ENCODE data around the gene DDX59. TPM values are rescaled to one million over a fixed set of nuclear protein-coding genes. Genes with fewer than 3 reads are reported as not detected.
A peak's percentile ranks its signal among the peaks of the same experiment; 100 is the strongest.

Gene DDX59
- total and polyA plus RNA-seq, 7 experiments from 2014 or later = 15.0 to 41.3 (median 26.1) TPM

DNA sequence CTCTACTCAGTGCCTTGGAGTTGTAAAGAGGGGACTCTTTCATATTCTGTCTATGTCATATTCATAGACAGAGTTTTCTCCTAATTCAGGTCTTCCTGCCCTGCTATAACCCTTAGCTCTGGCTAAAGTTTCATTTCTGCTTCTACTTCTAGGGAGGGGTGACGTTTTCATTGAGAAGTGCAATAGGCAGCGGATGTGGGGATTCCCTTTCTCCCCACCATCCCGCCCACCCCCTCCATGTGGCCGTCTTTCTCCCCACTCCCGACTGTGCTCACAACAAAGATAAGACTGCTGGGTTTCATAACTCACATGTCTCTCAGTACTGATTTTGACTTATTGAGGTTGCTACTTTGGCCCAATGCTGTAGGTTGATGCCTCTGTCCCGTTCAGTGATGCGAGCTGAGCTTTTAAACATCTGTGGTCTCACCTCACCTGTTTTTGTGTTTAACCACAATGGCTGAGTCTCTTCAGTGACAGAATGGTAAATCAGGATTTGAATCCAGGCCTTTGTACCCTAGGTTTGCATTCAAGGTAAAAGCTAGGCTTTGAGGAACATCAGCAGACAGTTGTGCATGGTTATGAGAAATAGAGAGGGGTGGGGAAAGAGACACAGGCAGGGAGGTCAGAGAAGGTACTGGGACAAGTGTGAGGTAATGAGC is 41.4 kb downstream of the DDX59 start:
- DNase-seq (no peak), ATAC-seq (peak; percentile 84)
- H3K36me3 ChIP-seq (ENCODE audit: control insufficient read depth in 2 of 3, insufficient read depth in 3 of 3, low read length in 3 of 3) = no peaks in the 10 kb centered on the region
- H3K9me3 ChIP-seq (ENCODE audit: control insufficient read depth in 2 of 3, low read length in 3 of 3) = no peaks in the 10 kb centered on the region
- no peak overlapping the region for H3K4me3 ChIP-seq (ENCODE audit: low read length)
- H3K27me3 ChIP-seq (ENCODE audit: control insufficient read depth in 2 of 2, insufficient read depth in 2 of 2, low read length in 2 of 2) = no peaks in the 10 kb centered on the region
- Mint-ChIP-seq H3K27ac (peak overlapping the region in 4 of 9 donors; percentile 9 to 71 (median 44)), H3K4me3 (peak overlapping the region in 2 of 10 donors; percentile 14 to 49), H3K9me3 (no peaks in the 10 kb centered on the region), H3K27me3 (no peaks in the 10 kb centered on the region), H3K36me3 (peaks cover 0 to 4% (median 0%) of the 10 kb centered on the region in 5 donors), H3K4me1 (peaks cover 0 to 37% (median 10%) of the 10 kb centered on the region in 7 donors)
- H3K27ac ChIP-seq (ENCODE audit: low read depth, low read length) = no peak overlapping the region
- POLR2A ChIA-PET = no interaction called here
- intact Hi-C loops (cut with micrococcal nuclease) = no loop called here
- CTCF ChIA-PET = interaction anchor here (0.8 kb wide), 1 partner anchor 388 kb away, joined by 3 read pairs; no protein-coding TSS in a partner anchor
- H3K4me1 ChIP-seq (ENCODE audit: control insufficient read depth in 2 of 2, insufficient read depth in 2 of 2, low read length in 2 of 2) = peaks cover 0 to 9% of the 10 kb centered on the region in 2 donors

- Histone ChIP-seq H3K4me1 (ENCODE audit: control insufficient read depth in 2 of 2, insufficient read depth in 2 of 2, low read length in 2 of 2) (peaks cover 0 to 9% of the 10 kb centered on the region in 2 donors), H3K36me3 (ENCODE audit: control insufficient read depth in 2 of 3, insufficient read depth in 3 of 3, low read length in 3 of 3) (no peaks in the 10 kb centered on the region), H3K27me3 (ENCODE audit: control insufficient read depth in 2 of 2, insufficient read depth in 2 of 2, low read length in 2 of 2) (no peaks in the 10 kb centered on the region), H3K27ac (ENCODE audit: low read depth, low read length) (no peak overlapping the region), H3K4me3 (ENCODE audit: low read length) (no peak overlapping the region), H3K9me3 (ENCODE audit: control insufficient read depth in 2 of 3, low read length in 3 of 3) (no peaks in the 10 kb centered on the region)
- Mint-ChIP-seq H3K4me3 (peak overlapping the region in 1 of 10 donors; percentile 49), H3K9me3 (no peaks in the 10 kb centered on the region), H3K36me3 (peaks cover 0 to 4% (median 0%) of the 10 kb centered on the region in 5 donors), H3K27ac (peak overlapping the region in 4 of 9 donors; percentile 9 to 71 (median 44)), H3K27me3 (no peaks in the 10 kb centered on the region), H3K4me1 (peaks cover 0 to 42% (median 10%) of the 10 kb centered on the region in 7 donors)
- DNase-seq (no peak), ATAC-seq (peak; percentile 62)
- intact Hi-C loops (cut with micrococcal nuclease) = no loop called here
- CTCF ChIA-PET = no interaction called here
- POLR2A ChIA-PET = interaction anchor here (0.7 kb wide), 1 partner anchor 174 kb away, joined by 3 read pairs; no protein-coding TSS in a partner anchor
These were observed 42.0 kb downstream of the DDX59 start for GRCh38 chr1:200627575-200628222.

GRCh38 chr1:200626853-200627534 is 42.7 kb downstream of the DDX59 start:
- CTCF ChIA-PET = no interaction called here
- intact Hi-C loops (cut with micrococcal nuclease) = no loop called here
- Histone ChIP-seq H3K27me3 (ENCODE audit: control insufficient read depth in 2 of 2, insufficient read depth in 2 of 2, low read length in 2 of 2) (no peaks in the 10 kb centered on the region), H3K36me3 (ENCODE audit: control insufficient read depth in 2 of 3, insufficient read depth in 3 of 3, low read length in 3 of 3) (no peaks in the 10 kb centered on the region), H3K4me1 (ENCODE audit: control insufficient read depth in 2 of 2, insufficient read depth in 2 of 2, low read length in 2 of 2) (peaks cover 0 to 9% of the 10 kb centered on the region in 2 donors), H3K4me3 (ENCODE audit: low read length) (no peak overlapping the region), H3K9me3 (ENCODE audit: control insufficient read depth in 2 of 3, low read length in 3 of 3) (no peaks in the 10 kb centered on the region), H3K27ac (ENCODE audit: low read depth, low read length) (no peak overlapping the region)
- no peak overlapping the region for H3K27ac Mint-ChIP-seq
- DNase-seq (no peak), ATAC-seq (no peak)
- POLR2A ChIA-PET = interaction anchor here (0.7 kb wide), 1 partner anchor 175 kb away, joined by 3 read pairs; no protein-coding TSS in a partner anchor
- H3K36me3 Mint-ChIP-seq = peaks cover 0 to 4% (median 0%) of the 10 kb centered on the region in 5 donors
- peak overlapping the region in 1 of 10 donors; percentile 0 for H3K4me3 Mint-ChIP-seq
- H3K9me3 Mint-ChIP-seq = no peaks in the 10 kb centered on the region
- H3K27me3 Mint-ChIP-seq = no peaks in the 10 kb centered on the region
- H3K4me1 Mint-ChIP-seq = peaks cover 0 to 42% (median 11%) of the 10 kb centered on the region in 7 donors

DNA sequence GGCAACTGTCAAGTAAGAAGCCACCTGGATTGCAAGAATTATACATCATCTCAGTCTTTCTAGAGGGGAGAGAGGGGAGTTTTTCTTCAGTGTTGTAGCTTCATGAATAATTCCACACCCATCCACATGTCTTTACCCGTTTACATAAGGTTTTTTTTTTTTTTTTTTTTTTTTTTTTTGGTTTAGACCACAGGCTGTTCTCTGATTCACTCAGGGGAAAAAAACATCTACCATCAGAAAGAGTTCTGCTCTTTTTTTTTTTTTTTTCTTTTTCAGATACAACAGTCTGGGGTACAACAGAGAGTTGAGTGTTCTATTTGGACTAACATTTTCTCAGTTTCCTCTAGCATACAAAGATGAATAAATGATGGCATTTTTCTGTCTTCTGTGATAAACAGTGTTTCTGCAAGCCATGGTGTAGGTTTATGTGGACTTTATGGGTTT is 44.3 kb downstream of the DDX59 start:
- H3K27ac ChIP-seq (ENCODE audit: low read depth, low read length) = no peak overlapping the region
- ChIA-PET CTCF (interaction anchor here (0.9 to 1.3 kb wide), 2 partner anchors 175 to 178 kb away, joined by 3 to 16 read pairs; no protein-coding TSS in a partner anchor), POLR2A (no interaction called here)
- H3K36me3 ChIP-seq (ENCODE audit: control insufficient read depth in 2 of 3, insufficient read depth in 3 of 3, low read length in 3 of 3) = no peaks in the 10 kb centered on the region
- no peak overlapping the region for H3K4me3 ChIP-seq (ENCODE audit: low read length)
- Mint-ChIP-seq H3K36me3 (peaks cover 0 to 4% (median 0%) of the 10 kb centered on the region in 5 donors), H3K4me3 (peak overlapping the region in 2 of 10 donors; percentile 3 to 10), H3K27ac (peak overlapping the region in 4 of 9 donors; percentile 33 to 78 (median 61)), H3K27me3 (no peaks in the 10 kb centered on the region), H3K4me1 (peaks cover 0 to 46% (median 13%) of the 10 kb centered on the region in 7 donors), H3K9me3 (no peaks in the 10 kb centered on the region)
- peaks cover 6 to 15% of the 10 kb centered on the region in 2 donors for H3K4me1 ChIP-seq (ENCODE audit: control insufficient read depth in 2 of 2, insufficient read depth in 2 of 2, low read length in 2 of 2)
- no peaks in the 10 kb centered on the region for H3K27me3 ChIP-seq (ENCODE audit: control insufficient read depth in 2 of 2, insufficient read depth in 2 of 2, low read length in 2 of 2)
- ATAC-seq (no peak), DNase-seq (no peak)
- intact Hi-C loops (cut with micrococcal nuclease) = no loop called here
- H3K9me3 ChIP-seq (ENCODE audit: control insufficient read depth in 2 of 3, low read length in 3 of 3) = no peaks in the 10 kb centered on the region

DNA sequence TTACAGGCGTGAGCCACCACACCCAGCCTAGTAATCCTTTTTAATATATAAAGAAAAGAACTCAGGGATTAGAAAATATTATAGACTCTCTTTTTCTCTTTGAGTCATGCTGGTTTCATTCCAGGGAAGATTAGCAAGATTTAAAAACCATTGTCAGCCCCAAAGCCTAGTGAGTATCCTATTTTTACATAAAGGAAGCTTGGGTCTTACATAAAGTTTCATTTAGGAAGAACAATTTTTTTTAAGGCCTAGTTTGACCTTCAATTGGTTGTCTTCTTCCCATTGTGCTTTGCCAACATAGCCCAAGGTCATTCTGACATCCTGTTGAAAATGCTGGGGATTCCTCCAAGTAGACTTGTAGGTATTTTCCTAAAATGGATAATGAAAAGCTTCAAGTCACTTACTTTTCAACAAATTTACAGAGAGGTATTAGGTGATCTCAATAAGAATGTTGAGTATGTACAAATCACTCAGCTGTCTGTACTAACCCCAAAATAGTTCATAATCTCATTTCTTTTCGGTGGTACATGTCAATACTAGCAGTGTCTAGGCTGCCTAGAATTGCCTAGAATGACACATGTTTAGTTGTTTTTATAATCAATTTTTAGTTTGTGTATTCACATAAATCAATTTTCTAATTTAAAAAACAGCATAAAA is 44.9 kb downstream of the DDX59 start:
- POLR2A ChIA-PET = no interaction called here
- Mint-ChIP-seq H3K4me1 (peaks cover 0 to 50% (median 17%) of the 10 kb centered on the region in 7 donors), H3K36me3 (peaks cover 0 to 4% (median 0%) of the 10 kb centered on the region in 5 donors), H3K9me3 (no peaks in the 10 kb centered on the region), H3K4me3 (no peak overlapping the region), H3K27me3 (no peaks in the 10 kb centered on the region), H3K27ac (peak overlapping the region in 4 of 9 donors; percentile 13 to 78 (median 42))
- peaks cover 0 to 4% of the 10 kb centered on the region in 2 donors for H3K27me3 ChIP-seq (ENCODE audit: control insufficient read depth in 2 of 2, insufficient read depth in 2 of 2, low read length in 2 of 2)
- no peaks in the 10 kb centered on the region for H3K36me3 ChIP-seq (ENCODE audit: control insufficient read depth in 2 of 3, insufficient read depth in 3 of 3, low read length in 3 of 3)
- peaks cover 6 to 15% of the 10 kb centered on the region in 2 donors for H3K4me1 ChIP-seq (ENCODE audit: control insufficient read depth in 2 of 2, insufficient read depth in 2 of 2, low read length in 2 of 2)
- no peak for ATAC-seq
- intact Hi-C loops (cut with micrococcal nuclease) = loop anchor here in 1 of 2 donors (5.0 kb wide), 2 partner anchors 93 to 347 kb away; no protein-coding TSS in a partner anchor
- CTCF ChIA-PET = interaction anchor here (0.9 to 1.3 kb wide), 2 partner anchors 176 to 178 kb away, joined by 3 to 16 read pairs; no protein-coding TSS in a partner anchor
- no peak overlapping the region for H3K27ac ChIP-seq (ENCODE audit: low read depth, low read length)
- H3K4me3 ChIP-seq (ENCODE audit: low read length) = no peak overlapping the region
- H3K9me3 ChIP-seq (ENCODE audit: control insufficient read depth in 2 of 3, low read length in 3 of 3) = no peaks in the 10 kb centered on the region
- DNase-seq = no peak

All from naive thymus-derived CD4-positive, alpha-beta T cell (primary cell).